GM19351 (cell line): ENCODE data around the gene DHRS12.

Experiments
- ATAC-seq: cut with Tn5 transposase; IDR thresholded peaks from one replicate; pipeline ENCODE4 v1.9.1; 2021; ENCODE audit warnings: mild to moderate bottlenecking, moderate library complexity; ENCODE audit not compliant: unreplicated experiment

Gene DHRS12

DNA sequence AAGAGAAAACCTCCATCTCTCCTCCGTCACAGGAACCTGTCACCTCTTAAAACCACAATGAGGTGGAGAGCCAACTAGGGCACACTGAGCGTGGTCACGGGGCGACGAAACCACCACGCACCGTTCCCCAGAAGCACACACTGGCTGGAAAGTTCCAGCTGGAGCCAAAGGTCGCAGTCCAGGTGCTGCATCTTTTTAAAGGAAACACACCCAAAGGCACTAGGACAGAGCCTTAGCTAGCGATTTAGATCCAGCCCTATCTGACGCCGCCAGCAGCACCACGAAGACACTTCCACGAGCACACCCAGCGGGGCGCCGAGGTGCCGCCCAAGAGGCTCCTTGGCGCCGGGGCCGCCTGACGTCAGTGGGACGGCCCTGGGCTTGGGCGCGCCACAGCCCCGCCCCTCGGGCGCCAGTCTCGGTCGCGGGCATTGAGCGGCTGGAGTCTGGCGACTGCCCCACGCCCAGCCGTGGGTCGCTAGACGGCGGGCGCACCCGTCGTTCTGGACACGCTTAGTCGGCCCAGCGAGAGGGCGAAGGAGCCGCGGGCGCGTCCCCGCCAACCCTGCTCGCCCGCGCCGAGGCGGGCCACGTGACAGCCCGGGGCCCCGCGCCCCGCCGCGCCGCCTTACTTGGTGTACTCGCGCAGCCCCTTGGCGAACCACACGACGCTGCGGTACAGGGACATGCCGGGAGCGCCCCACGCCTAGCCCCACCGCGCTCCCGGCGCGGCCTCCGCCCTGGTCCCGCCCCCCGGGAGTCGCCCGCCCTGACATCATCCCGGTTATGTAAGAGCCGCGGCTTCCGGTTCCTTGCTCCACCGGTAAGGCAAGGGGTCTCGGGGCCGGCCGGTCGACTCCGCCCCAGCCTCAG, at the start of gene DHRS12:
TSS of gene DHRS12 (minus strand) at position 742 of the 873 bp plus-strand sequence. CDS start 4,504 bp downstream, outside the sequence.
- peak; percentile 86 for ATAC-seq

- peak; percentile 70 for ATAC-seq
Observed at GRCh38 chr13:51849145-51850101, 45.5 kb upstream of the DHRS12 start.

DNA sequence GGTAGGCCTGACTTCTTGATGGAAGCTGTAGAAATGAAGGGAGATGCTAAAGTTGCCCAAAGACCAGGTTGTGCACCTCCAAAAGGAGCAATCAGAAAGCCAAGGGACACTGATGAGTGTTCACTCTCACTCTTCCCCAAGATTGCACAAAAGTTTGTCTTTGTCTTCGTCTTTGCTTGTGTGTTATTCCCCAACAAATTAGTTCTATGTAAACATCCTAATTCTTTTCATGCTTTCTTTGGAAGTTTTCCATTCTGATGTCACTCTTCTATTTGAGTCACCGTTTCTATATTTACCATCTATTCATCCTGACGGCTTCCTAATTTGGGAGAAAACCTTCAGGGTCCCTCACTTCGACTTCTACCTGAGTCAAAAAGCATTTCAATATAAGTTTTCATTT, 44.7 kb upstream of the DHRS12 start:
- no peak for ATAC-seq

DNA sequence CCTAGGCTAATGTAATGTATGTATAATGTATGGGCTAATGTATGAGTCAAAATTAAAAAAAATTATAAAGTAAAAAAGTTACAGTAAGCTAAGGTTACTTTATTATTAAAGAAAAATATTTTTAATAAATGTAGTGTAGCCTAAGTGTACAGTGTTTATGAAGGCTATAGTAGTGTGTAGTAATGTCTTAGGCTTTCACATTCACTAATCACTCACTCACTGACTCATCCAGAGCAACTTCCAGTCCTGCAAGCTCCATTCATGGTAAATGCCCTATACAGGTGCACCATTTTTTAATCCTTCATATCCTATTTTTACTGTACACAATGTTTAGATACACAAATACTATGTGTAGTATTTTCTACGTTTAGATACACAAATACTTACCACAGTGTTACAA, 42.8 kb upstream of the DHRS12 start:
- ATAC-seq = no peak

DNA sequence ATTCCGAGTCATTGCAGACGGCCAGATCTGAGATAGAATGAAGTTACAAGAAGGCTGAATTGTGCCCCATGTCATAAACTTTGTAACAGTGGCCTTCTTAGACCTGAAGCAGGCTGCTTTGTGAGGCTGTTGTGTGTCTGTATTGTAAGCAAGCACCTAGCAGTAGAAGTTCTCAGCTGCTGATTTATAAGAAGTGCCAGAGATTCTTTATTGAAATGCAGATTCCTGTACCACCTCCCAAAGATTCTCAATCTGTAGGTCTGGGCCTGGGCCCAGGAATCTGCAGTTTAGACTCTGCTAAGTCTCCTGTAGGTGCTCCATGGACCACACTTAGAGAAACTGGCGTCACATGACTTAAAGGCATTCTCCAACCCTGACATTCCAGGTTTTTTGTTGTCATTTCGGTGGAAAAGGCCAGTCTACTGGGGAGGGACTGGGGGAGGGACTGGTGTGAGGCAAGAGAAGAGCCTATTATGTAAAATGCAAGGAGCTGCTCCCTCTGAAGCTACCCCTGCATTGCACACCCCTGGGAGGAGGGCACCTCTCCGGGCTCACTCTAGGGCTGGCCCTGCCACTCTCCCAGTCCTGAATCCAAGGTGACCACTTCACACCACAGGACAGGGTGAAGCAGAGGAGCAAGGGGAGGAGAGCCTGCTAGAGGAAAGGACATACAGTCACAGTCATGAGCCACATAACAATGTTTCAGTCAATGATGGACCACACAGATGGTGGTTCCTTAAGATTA, 41.8 kb upstream of the DHRS12 start:
- no peak for ATAC-seq

DNA sequence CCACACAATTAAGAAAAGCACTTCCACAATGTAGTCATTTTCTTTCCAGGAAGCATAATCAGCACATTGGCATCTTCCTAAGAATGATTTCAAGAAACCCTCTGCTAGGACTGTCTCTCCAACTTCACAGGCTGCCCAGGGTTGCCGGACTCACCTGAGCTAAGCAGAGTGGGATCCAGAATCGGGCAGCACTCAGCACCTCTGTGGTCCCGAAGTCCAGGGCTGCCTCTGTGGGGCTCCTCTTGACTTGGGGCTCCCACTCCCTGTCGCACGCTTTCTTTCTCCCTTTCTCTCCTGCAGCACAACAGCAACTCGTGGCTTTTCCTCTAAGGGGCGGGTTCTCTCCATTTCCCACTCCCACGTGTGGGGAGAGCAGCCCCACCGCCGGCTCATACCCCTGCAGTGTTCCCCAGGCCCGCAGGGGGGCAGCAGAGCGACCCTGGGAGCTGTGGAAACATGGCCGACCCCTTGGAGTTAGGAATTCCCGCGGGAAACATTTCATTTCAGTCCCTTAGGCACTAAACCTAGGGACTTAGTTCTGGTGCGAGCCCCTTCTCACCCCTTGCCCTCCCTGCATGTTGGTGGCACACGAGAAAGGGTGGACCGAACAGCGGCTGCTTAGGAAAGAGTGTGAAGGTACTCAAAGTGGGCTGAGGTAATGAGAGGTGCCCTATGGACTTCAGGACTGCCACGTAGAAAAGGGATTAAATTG, 41.1 kb upstream of the DHRS12 start, which contains the start of gene TMEM272:
TSS of gene TMEM272 (minus strand) at position 316 of the 712 bp plus-strand sequence. CDS start 6,647 bp downstream, outside the sequence.
- ATAC-seq = no peak

- ATAC-seq = no peak
Observed at GRCh38 chr13:51843529-51843928, 39.6 kb upstream of the DHRS12 start.

- no peak for ATAC-seq
Observed at GRCh38 chr13:51841732-51842131, 37.8 kb upstream of the DHRS12 start.

DNA sequence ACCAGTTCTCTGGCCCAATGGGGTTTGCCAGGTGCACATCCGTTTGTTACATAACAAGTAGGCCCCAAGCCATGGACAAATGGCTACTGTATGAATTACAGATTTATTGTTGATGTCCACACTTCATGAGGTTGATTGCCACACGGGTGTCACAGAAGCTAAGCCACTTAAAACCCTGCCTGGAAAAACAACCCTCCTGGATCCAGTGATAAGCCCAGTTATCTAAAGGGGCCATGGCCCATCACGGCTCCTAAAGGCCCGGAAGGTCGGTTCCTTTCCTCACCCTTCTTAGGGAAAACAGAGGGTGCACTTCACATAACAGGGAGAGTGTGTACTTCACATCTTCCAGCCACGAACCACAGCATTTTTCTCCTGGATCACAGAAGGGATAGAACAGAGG, 37.0 kb upstream of the DHRS12 start:
- no peak for ATAC-seq

DNA sequence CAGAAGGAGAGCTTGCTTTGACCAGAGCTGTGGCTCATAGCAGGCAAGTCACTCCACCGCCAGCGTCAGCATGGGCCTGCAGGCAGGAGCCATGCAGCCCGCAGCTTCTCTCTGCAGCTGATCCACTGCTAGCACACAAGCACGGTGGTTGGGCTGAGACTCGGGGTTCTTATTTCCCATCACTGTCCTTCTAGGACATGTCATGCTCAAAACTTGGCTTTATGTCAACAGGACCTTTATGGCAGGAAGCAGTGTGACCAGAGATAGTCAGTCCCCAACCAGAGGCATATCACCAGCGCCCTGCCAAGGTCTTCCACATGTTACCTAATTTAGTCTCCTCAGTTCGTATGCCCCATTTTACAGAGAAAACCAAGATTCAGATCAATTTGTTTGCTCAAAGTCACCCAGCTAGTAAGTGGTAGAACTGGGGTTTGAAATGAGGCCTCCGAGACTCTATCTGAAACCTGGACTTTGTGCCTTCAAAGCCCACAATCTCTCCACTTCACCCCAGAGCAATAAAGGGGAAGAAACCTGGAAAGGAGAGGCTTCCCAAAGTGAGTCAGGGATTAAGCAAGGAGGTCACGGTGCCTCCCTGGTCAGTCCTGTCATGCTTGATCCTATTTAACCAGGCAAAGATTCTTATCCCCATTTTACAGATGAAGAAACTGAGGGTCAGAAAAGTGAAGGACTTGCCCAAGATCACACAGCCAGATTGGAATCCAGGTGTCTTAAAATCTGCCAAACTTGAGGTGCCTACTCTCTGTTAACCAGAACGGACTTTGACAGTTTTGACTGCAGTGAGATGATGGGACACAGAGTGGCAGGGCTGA, 36.0 kb upstream of the DHRS12 start:
- no peak for ATAC-seq

DNA sequence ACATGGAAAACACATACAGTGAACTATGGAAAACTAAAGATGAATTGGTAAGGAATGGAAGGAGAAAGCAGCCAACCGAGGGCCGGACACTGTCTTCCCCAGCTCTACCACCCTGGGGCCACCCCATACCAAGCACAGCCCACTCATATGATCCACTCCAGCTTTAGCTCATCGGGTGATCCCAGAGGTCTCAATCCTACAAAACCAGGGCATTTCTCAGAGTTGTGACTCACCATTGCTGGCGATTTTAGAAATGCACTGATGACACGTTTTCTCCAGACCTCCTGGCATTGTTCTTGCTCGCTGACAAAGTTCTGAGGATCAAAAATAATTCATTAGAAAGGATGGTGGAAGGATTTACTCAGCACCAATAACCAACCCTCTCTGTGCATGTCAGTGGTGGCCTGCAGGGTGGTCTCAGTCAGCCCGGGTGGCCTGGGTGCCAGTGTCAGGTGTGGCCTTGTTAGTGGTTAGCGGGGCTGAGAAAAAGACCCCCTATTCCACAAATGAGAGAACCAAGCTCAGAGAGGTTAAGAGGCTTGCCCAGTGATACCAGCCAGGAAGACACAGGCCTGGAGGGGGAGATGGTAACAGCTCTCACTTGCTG, 34.4 kb upstream of the DHRS12 start:
- ATAC-seq = no peak

DNA sequence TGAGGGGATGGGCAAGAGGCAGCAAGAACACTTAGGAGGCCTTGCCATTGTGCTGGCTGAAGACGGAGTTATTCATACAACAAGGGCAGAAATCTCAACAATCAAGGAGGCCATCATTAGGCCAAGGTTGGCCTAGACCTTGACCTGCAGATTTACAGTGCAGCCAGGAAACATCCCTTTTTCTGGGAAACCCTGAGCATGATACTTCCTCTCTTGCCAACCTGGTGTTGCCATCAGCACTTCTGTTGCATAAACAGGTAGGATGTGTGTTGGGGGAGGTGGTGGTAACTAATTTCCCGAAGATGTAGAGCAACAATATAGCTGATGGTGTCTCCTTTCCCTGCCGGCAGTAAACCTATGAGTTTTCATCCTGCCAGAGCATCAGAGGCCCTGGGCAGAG, 33.1 kb upstream of the DHRS12 start:
- ATAC-seq = no peak

DNA sequence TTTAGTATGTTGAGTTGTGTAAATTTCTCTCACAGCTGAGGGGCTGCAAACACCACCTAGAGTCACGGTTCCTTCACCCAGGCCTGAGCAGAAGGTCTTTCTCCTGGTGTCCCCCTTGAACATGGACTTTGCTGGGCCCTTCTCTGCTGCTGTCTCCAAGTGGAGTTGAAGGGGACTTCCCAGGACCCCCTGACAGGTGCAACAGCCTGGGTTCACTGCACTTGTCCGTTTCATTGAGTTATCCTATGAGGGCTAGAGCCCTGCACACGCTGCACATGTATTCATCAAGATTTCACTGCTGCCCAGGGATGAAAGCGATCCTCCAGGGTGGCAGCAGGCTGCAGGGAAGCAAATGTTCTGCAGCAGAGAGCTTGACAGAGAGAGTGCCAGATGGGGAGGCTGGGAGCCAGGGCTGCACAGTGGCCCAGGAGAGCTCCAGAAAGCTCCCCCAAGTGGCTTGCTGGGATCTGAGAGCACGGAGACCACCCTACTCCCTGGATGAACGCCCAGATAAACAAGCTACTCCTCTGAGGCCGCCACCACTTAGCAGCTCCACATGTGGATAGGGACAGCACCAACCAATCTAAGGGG, 30.7 kb upstream of the DHRS12 start:
- ATAC-seq = no peak

- no peak for ATAC-seq
Observed at GRCh38 chr13:51833980-51834379, 30.0 kb upstream of the DHRS12 start.

- ATAC-seq = peak; percentile 75
Observed at GRCh38 chr13:51832471-51833152, 28.6 kb upstream of the DHRS12 start.

- no peak for ATAC-seq
Observed at GRCh38 chr13:51831519-51831918, 27.6 kb upstream of the DHRS12 start.

- no peak for ATAC-seq
Observed at GRCh38 chr13:51829568-51829899, 25.6 kb upstream of the DHRS12 start.
